Head of caudate nucleus (tissue), 42 donors: ENCODE results near the gene C11orf91.
"Not testable (repeated sequence)": the region's sequence is repeated elsewhere in the genome, so short reads cannot be mapped to it uniquely, and the experiment has no call there.

Source experiments
- DNase-seq, 42 donors: peaks; one replicate each; pipeline versions ENCODE4 v3.0.0 to v3.0.0-alpha.2; 2020 to 2021; ENCODE audit warnings: mixed read lengths in 7 of 42
- intact Hi-C: fragments of 100-400 bp; cut with DNase I; formaldehyde crosslinking; loops from one replicate; pipeline ENCODE4 v1.15.0; 2022

C11orf91 gene

DNA sequence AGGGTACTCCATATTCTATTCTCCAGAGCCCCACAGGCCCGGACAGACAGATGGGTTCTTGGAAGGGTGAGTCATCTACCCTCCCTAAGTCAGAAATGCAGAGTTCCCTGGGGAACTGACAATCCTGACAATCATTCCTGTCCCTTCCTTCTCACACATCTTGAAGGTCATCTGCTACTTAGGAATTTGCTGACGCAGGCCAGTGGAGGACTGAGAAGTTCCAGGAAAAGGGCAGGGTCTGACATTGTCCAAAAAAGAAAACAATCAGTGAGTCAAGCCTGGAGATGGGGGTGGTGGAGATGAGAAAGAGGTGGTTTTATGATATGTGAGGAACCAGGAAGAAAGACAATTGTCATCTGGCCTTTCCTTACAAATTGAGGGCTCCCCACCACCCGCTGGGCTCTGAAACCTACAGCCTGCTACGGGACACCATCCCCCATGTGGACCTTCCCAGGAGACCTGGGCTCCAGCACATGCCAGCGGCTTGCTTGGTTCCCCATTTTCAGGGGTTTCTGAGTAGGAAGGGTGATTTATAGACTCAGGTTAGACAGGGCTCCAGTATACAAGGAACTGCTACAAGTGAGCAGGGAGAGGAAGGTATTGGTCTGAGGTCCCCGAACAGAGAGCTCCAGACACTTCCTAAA lies 22.7 kb upstream of the C11orf91 start:
- intact Hi-C loops: no loop called here
- no peak for DNase-seq

DNA sequence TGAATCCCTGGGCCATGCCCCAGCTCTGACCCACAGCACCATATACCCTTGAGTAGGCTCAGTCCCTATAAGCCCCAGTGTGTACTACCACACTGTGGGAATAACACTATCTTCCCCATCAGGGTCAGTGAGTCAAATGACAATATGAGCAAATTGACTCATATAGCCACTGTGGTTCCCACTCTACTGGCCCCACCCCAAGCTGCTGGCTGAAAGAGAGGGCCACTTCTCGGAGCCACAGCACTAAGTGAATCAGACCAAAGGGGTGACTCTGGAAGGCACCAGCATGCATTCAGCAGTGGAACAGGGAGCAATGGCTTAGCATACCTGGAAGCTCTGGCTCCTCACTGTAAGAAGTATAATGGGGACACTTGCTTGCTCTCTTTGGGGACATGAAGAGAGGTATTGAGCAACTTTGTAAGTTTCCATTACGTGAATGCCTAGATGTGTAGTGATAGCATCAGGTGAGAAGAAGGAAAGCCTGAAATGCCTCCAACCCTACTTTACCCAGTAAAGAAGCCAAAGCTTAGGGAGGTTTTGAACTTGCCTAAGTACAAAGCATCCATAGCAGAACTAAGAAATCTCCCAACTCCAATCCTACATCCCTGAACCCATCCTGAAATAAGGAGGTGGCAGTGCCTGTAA lies 22.1 kb upstream of the C11orf91 start:
- no peak for DNase-seq
- intact Hi-C loops: no loop called here

DNA sequence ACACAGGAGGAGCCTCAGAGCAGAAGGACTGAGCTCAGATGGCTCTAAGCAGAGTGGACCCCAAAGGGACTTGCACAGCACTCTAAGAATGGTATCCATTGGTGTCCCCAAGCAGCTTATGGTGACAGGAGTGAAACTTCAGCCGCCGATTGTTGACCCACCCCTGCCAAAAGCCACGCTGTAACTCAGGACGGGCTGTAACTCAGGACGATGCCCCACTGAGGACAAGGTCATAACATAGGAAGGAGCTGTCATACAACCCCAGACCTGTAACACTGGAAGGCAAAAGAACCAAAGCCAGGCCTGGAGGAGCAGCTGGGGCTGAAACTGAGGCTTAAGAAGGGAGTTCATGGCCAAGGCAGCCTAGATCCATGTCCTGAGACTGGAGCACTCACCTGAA lies 21.4 kb upstream of the C11orf91 start:
- intact Hi-C loops: no loop called here
- no peak for DNase-seq

DNA sequence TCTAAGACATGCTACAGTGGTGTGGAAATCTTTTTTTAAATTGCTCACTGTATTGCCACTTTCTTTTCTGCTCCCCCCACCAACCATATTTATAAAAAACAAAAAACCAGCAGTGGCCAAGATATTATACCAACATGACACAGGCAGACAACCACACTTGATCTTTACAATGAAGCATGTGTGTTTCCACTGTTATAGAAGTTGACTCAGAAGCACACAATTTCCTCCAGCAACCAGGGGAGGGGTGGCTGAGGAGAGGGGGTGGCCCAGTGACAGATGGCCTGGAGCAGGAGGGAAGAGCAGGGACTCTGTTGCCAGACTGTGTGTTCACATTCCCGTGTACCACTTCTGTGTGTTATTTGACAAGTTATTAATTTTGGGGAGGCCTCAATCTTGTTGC lies 20.8 kb upstream of the C11orf91 start:
- DNase-seq: no peak
- intact Hi-C loops: no loop called here

DNA sequence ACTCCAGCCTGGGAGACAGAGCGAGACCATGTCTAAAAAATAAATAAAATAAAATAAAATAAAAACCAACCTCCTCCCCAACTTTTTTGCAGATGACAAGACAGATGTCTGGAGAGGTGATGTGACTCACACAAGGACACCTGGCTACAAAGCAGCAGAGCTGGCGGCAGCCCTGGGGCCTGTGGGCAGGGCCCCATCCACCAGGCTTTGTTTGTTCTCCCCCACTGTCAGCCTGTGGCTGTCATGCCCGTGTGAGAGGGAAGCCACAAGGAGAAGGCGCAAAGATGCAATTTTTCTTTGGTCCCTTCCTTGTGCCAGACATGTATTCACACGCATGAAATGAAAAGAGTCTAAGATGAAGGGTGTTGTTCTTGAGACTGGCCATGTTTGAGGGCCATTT lies 19.0 kb upstream of the C11orf91 start:
- intact Hi-C loops: no loop called here
- DNase-seq: no peak

DNA sequence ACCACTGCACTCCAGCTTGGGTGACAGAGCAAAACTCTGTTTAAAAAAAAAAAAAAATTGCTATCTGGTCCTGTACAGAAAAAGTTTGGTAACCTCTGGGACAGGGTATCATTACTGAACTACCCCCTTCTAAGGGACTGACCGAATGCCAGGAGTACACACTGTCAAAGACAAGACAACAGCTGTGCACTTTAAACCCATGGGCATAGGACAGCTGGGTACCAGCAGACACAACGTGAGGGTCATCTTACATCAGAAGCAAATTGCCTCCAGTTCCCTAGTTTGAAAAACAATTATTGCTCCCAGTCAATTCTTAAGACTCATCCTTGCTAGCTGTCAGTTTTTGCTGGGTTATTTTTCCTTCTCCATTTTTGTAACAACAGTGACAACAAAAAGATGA lies 17.8 kb upstream of the C11orf91 start:
- intact Hi-C loops: no loop called here
- DNase-seq: no peak

DNA sequence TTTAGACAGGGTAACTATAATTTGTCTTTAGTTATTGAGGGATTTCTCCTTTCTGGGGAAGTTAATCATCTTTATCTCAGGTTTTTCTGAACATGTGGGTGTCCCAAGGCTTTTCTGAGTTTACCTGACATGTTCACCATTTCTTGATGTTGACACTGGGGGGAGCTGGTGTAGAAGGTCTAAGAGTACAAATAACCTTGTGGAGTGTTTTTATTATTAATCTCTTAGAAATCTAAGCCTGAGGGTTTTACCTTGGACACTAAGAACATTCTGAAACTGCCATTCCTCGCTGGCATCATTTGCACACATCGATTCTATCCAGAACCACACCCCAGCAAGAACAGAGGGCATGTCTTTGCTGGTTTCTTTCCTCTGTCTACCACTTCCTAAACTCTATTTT lies 15.6 kb upstream of the C11orf91 start:
- intact Hi-C loops: no loop called here

DNA sequence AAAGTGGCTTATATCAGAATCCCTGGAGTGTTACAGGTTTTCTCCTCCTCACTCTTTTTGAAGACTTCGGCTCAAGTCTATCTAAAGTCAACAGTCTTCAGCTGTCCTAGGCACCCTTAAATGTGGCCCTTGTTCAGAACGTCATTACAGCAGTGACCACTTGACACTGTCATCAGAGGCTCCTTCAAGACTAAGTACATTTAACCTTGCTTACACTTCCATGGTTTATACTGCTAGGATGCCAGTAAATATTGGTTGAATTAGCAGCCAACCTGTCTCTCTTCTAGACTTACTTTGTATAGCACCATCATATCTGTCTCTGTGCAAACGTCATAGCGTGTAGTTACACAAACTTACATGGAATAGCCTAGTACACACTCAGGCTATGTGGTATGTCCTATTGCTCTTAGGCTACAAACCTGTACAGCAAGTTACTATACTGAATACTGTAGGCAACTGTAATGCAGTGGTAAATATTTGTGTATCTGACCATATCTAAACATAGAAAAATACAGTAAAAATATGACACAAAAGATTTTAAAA lies 13.3 kb upstream of the C11orf91 start:
- intact Hi-C loops: no loop called here
- DNase-seq: no peak

More for the DNA sequence above, 15.6 kb upstream of the C11orf91 start:
- peak in 6 of 42 donors; percentile 35 to 67 (median 45) for DNase-seq

DNA sequence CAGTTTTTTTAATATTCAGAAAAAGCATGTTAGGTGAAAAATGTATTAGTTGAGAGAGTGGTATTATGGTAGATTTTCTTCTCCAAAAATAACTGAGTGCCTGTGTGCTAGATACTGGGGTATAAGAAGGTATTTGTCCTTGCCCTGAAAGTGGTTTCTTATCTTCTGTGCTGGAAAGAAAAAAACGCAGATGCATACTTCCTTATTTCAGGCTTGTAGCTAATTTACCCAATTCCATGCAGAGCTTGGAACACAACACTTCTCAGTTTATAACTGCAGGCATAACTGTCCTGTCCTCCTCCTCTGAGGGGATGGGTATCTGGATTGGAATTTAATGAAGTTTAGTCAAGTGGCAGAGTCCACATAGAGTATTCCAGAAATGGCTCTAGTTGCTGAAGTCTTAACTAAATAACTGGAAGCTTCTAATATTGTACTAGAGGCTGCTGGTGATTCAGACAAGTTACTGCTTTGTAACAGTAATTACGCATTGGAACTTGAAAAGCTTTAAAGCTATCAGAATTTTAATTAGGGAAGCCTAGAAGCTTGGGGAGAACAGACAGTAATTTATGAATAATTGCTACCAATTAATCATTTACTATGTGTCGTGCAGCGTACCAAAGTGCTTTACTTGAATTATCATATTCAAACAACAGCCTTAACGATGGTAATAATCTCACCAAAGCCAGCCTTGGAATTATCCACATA lies 12.7 kb upstream of the C11orf91 start:
- intact Hi-C loops: no loop called here
- no peak for DNase-seq

DNA sequence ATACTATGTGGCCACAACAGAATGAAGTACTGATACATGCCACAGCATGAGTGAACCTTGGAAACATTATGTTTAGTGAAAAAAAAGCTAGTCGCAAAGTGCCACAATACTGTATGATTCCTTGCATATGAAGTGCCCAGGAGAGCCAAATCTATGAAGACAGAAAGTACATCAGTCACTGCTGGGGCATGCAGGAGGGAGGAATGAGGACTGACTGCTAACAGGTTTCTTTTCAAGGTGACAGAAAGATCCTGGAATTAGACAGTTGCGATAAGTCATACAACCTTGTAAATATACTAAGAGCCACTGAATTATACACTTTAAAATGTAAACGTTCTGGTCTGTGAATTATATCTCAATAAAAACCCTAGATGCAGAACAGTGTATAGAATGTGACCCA lies 11.8 kb upstream of the C11orf91 start:
- no peak for DNase-seq
- intact Hi-C loops: no loop called here

DNA sequence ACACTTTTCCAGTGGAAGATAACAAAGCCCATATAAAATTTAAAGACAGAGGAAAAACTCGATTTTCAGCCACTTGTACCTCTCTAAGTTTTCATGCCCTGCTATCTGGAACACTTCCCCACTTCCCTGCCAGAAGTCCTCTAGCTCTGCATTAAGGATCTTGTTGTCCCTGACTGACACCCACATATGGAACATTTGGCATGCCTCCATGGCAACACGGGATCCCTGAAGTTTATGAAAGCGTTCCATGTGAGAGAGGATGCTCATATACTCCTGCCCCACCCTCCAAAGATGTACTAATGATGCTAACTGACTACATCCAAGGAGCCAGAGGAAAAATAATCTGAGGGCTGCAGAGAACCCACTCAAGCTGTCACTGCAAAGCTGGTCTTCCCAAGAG lies 8.8 kb upstream of the C11orf91 start:
- intact Hi-C loops: no loop called here
- DNase-seq: peak in 18 of 42 donors; percentile 19 to 68 (median 49)

DNA sequence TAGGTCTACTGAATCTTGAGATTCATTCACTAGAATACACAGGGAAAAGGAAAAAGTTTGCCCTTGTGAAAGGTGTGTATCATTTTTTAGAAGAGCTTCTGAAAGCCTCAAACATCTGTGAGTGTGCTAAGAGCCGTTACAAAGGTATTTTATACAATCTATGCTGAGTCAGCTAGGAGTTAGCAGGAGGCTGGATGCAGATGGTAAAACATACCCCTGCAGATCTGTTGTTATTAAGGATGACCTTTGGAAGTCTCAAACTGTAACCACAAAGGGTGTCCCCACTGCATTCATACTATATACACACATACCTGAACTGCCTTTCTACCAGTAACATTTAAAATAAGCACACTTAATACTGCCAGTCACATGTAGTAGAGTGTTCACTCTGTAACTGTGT lies 8.4 kb upstream of the C11orf91 start:
- peak in 1 of 42 donors; percentile 9 for DNase-seq
- intact Hi-C loops: no loop called here

DNA sequence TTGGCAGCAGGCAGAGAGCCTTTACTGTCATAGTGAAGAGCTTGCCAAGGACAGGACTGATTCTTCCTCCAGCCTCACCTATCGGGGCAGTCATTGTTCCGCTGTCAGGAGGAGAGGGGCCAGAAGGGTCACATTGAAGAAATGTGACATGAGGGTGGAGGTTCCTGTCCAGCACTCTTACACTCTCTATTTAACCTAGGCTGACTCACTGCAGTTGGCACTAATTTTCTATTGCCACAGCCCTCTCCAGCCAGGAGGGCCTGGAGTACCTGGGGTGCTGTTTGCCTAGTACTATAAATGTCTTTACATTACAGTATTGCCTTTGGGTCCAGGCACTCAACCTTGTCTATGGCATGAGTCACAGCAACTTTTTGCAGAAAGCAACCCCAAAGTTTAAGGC lies 7.2 kb upstream of the C11orf91 start:
- DNase-seq, intact Hi-C loops: not testable (repeated sequence)

DNA sequence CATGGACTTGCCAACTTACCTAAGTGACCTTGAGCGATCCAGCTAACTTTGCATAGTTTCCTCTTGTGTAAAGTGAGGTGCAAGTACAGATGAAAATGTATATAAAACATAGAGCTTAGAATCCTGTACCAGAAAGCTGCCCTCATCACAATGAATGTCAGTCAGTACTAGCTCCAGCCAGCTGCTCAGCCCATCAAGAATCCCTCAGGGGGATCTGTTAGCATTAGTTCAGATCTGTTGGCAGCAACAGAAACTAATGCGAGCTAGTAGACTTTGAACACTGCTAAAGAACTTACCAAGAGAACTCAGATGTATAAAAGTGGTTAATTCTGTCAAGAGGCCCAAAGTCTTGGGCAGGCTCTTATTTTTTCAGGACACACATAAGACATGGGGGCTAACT lies 6.3 kb upstream of the C11orf91 start:
- DNase-seq: no peak
- intact Hi-C loops: no loop called here

DNA sequence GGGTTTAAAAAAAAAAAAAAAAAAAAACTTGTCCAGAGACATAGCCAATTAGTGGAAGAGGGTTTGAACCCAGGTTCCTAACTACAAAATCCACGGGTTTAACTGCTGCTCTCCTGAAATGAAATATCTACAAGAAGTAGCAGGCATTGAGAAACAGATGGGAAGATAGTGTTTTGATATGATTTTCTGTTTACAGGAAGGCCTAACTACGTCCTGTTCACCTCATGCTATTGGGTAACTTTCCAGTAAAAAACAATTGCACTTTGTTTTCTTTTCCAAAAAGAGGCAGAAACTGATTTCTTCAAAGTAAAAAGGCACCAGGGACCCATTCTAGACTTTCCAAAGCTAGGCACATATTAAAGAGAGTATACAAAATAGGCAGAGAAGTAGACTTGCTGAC lies 5.9 kb upstream of the C11orf91 start:
- intact Hi-C loops: no loop called here
- no peak for DNase-seq

DNA sequence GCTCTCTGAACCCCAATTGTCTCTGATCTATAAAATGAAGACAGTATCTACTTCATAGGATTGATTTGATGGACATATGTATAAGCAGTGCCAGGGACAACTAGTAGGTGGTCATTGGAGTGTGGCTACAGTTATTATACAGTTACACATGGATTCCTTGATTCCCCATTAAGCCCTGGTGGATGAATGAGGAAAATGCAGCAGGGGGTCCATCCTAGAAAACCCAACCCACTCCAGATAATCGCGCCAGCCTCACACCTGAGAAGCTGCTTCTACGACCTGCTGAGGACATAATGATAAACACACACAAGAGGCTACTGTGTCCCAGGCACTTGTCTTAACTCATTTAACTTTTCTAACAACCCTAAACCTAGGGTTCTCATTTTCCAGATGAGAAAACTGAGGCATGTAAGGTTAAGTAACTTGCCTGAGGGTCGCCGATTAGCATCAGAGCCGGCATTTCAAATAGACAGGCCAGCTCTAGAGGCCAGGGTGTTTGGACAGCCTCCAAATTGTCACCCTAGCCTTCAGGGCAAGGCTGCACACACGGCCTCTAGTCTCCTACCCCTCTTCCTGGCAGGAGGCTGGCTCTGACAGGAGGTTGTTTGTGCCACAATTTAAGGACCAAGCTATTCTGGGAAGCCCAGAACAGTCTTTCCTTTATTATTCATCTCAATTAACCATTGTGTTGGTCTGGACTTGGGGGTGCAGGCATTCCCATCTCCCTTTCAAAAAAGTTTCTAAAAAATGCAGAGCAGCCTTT lies 3.8 kb upstream of the C11orf91 start:
- intact Hi-C loops: loop anchor here (5.0 kb wide), 1 partner anchor 33 kb away; the partner anchor contains the start of gene CD59
- DNase-seq: peak in 22 of 42 donors; percentile 13 to 83 (median 51)

DNA sequence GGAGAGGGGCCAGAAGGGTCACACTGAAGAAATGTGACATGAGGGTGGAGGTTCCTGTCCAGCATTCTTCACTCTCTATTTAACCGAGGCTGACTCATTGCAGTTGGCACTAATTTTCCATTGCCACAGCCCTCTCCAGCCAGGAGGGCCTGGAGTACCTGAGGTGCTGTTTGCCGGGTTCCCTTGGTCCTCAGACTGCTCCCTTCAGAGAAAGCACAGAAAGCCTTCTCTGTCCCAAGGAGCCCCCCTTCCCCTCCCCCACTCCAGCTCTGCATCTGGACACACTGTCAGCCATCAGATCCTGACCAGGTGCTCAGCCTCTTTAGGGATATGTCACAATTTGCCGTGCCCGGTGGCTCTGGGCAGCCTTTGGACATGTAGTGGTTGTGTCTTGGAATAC lies 3.2 kb upstream of the C11orf91 start:
- intact Hi-C loops: loop anchor here (5.0 kb wide), 1 partner anchor 34 kb away; the partner anchor contains the start of gene CD59

DNA sequence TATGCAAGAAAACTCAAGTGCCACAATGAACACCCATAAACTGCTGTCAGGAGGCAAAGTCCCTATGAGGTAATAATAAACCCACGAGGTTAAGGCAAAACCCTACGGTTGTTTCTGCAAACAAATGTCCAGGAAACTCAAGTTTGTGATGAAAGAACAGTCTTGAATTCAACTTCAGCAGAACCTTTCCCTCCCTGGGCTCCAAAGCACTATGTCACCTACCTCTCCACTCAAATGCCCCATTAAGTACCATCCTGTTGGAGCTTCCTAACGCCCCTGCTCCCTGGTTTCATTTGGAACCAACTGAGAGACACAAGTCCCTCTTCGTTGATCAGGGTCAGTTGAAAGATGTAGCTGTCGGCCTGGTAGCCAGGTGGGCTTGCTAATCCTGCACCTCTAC lies 2.6 kb upstream of the C11orf91 start:
- DNase-seq: no peak
- intact Hi-C loops: loop anchor here (5.0 kb wide), 1 partner anchor 34 kb away; the partner anchor contains the start of gene CD59

More for the DNA sequence above, 3.2 kb upstream of the C11orf91 start:
- no peak for DNase-seq
